GM10847 (cell line): Measurements from ENCODE around the gene GPR12.

ENCODE experiments used
- POLR2A ChIP-seq: IDR thresholded peaks from 2 replicates; pipeline ENCODE4 v1.6.1; 2011; ENCODE audit not compliant: insufficient read length; ENCODE audit errors: extremely low read depth

GPR12 gene, protein sequence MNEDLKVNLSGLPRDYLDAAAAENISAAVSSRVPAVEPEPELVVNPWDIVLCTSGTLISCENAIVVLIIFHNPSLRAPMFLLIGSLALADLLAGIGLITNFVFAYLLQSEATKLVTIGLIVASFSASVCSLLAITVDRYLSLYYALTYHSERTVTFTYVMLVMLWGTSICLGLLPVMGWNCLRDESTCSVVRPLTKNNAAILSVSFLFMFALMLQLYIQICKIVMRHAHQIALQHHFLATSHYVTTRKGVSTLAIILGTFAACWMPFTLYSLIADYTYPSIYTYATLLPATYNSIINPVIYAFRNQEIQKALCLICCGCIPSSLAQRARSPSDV

DNA sequence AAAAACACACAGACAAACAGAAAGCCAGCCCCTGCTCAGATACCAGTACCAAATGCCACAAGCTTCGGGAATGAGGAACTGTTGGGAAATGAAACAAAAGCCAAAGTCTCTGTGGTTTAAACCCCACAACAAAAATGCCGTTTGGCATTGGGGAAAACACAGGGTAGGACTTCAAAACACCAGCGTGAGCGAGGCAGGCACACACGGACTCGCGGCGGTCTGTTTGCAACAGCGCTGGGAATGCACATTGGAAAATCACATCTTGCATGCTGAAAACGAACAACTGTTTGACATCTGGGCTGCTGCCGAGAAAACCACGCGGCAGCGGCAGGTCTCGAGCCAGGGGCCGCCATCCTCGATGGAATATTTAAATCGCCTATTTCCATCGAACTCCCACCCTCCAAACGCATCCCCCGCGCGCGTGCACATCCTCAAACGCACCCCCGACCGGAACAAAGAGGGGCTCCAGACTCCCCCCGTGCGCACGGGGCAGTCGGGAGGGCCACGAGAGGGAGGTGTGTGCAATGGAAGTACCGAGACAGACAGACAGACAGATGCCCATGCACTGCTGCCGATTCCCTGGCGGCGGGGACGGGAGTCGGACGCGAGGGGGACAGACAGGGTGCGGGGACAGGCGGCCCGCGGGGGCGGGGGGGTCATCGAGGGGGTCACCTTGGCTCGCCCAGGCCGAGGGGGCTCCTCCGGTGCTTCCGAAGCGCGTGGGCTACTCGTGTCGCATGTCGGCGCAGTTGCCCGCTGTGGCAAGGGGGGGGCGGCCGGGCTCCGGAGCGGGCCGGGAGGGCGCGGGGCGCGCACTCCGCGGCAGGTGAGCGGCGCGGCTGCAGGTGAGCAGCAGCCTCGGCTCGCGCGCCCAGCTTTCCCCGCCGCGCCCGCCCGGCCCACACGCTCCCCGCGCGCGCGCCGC lies at the start of gene GPR12:
Gene GPR12 (minus strand): TSS at position 880 of the 925 bp plus-strand sequence. CDS start 959 bp downstream, outside the sequence.
- no peak for TF ChIP-seq POLR2A

DNA sequence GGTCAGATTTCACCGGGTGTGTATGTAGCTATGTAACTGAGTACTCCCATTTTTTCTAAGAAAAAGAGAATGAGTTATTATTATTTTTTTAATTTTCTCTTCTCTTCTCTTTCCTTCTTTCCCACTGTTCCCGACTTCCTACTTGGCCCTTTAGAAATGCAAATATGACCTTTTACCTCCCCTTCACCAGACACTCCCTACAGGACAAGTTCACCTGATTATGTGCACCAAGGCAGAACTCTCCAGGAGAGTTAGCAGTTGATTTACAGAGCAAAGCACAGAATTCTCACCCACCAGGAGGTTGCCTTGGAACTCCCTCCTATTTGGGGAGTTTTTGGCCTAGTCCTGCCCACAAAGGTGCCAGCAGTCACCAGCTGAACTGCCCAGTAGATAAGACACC lies 49.5 kb upstream of the GPR12 start:
- no peak for TF ChIP-seq POLR2A

DNA sequence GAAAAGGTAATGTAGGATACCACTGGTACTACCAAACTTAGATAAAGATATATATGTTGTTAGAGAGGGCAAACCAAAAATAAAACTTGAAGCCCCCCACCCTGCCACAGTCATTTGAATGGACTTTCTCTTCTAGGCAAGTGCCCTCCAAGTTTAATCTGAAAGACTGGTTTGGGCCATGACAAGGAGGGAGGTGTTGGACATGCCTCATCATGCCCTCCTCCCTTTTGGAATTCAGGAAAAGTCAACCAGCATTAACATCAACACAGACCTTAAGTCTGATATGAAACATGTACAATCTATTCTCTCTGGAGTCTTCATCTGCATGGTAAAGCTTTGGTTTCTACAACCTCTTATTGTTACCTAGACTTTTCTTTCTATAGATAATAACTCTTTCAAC lies 46.3 kb upstream of the GPR12 start:
- TF ChIP-seq POLR2A, result no peak

DNA sequence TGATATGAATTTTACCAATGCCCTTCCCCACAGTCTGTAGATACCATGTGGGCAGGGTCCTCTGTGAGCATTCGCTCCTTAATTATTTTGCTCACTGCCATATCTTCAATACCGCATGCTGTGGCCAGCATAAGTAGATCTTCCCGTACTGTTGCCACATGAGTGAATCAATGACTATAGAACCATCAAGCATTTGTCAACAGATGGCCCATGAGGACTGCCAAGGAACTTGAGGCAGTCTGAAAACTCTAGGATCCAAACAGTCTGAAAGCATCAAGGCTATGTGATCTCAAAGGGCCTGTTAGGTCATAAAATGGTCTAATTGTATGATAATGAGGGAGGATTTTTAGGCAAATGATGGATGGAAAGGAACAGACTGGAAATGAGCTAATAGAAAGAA lies 27.4 kb upstream of the GPR12 start:
- no peak for TF ChIP-seq POLR2A

DNA sequence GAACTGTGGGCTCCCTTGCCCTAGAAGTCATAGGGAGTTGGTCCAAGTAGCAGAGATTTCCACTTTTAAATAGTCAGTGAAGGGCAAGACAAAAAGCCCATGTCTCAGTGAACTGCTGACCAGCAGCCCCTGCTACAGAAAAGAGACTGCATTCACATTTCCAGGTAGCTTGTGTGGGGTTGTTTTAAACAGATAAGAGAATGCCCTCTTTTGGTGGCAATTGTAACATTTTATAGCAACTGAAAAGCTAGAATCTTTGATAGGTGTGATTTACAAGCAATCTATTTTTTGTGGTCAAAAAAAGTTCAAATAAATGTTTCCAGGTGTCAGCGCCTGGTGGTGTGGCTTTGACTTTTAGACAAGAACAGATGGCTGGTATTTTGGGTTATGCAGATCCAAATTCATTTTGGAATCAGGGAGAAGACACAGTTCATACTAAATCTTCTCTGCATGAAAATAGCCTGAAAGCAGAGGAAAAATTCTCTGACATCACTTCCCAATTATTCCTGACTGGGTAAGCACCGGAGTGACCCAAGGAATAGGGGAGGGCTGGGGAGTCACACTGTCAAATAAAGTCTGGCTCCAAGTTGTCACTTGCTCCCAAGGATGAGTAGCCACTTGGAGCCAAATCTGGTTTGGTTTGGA lies 26.2 kb upstream of the GPR12 start:
- no peak for TF ChIP-seq POLR2A

DNA sequence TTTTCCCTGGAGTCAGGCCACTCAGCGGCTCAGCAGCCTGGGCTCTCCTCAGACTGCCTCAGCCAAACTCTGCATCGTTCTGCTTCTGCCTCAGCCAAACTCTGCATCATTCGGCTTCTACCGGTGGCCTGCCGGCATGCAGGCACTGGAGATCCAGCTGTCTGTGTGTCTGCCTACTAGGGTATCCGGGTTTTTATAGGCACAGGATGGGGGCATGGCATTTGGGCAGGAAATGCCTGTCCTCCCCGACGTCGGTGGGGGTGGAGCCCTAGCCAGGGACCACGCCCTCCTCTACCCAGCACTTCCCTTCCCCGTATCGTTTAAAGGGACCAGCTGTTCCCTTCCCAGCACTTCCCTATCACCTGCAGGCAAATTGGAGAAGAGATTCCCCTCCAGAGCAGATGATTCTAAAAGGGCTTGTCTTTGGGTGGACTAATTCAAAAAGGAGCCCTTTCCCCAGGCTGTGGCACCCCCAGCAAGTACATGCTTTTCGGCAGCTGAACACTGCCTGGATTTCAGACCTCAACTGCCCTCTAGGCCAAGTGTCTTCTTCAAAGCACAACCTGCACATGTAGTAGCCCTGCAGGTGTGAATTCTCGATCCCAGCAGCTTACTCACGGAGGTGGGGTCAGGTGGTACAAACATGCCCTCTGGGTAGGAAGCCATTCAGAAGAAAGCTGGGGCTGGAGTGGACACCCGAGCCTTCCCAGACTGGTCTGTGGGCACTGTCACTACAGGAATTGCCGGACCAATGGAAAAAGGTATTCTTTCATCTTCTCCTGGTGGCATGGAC lies 25.4 kb upstream of the GPR12 start:
- TF ChIP-seq POLR2A, result no peak

DNA sequence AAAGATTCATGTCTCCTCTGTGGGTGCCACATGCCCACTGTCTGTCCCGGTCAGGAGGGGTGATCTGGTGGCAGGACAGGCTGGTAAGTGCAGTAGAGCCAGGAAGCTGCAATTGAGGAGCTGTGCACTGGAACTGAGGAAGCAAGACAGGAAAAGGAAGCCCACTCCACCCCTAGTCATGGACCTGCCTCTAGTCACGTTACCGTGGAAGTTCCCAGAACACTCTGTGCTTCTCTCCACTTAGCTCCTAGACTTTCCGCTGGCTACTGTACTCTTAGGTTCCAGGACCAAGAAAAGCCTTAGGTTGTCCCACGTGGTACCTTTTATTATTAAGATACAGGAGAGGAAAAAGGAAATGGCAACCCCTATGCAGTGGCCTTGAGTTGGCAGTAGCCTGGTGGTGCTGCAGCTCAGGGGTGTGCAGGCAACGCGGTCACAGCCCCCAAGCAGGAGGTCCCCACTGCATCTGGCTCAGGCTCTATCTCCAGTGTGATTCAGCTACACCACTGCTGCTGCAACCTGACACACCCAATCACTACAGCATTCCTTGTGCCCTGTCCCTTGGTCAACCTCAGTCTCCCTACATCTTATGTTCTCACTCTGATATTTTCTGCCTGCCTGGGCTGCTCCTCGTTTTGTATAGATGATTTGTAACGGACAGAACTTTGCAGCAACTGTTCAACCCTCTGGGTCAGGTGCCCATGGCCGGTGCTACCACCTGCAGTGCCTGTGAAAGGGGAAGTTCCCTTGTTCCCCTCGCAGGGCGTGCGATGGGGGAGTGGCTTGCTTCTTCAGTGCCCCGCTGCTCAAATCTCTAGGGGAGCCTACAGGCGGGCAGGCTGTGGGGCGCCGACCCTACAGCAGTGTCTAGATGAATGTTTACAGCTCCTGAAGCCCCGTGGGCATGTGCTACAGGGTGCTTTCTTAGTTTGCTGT lies 24.4 kb upstream of the GPR12 start:
- no peak for TF ChIP-seq POLR2A

DNA sequence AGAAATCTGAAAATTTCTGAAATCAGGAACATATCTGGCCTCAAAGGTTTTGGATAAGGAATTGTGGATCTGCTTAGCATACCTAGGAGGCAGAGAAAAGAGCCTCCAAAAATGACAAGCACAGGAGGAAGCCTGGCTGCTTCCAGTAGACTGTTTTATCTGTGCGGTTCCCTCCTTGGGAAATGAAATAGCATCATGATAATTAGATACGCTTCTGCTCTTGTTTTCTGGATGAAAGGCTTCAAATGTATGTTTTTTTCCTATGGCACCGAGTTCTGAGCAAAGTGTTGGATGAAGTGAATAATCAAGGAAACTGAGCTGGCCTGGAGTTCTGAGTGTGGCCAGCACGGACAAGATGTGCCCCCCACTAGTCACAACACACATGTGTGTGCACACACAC lies 19.8 kb upstream of the GPR12 start:
- TF ChIP-seq POLR2A, result no peak

DNA sequence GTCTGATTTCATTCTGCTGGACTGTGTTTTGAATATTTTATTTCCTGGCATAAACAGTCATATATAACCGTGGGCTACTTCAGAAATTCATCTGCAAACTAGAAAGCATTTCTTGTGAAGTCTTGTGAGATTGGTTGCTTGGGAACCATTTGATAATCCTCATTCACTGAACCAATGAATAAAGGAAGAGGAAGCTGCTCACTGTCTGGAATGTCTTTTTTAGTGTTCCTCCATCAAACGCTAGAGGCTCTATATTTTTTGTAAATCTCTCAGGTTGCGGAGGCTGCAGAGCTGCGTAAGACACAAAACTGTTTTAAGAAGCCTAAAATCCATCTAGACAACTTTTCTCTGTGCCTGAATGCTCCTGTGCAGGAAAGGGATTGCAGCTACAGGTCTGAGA lies 18.7 kb upstream of the GPR12 start:
- TF ChIP-seq POLR2A, result no peak

DNA sequence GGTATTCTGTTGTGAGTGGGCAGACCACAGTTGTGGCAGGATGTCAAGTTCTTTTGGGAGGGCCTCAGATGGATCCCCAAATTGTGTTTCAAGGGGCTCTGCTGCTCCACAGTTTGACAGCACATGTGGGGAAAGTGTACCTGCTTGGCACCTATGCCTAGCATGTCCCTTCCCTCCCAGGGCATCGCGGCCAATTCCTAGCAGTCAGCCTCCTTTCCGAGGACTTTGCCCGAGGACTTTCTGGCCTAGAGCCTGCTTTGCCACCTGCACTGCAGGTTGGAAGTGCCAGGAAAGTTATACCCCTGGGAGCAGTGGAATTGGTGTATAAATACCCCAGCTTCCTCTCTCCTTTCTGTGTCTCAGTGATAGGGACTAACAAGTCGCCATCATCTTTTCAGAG lies 11.9 kb upstream of the GPR12 start:
- TF ChIP-seq POLR2A, result no peak

DNA sequence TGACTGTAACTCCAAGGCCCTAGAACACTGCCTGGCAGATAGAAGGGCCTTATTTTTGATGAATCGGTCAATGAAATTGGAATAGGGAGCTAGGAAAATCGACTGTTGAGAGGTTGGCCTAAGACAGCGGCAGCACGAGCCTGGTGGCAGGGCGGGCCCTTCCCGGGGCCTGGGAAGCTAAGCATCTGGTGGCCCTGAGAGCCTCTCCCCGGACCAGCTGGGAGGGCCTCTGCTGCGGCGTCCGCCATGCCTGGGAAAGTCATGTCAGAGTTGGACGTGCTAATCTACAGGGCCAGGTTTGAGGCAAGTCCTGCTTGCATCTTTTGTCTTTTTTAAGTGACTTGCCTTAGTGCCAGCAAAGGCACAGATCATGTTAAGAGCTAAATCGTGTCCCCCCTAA lies 11.2 kb upstream of the GPR12 start:
- no peak for TF ChIP-seq POLR2A

DNA sequence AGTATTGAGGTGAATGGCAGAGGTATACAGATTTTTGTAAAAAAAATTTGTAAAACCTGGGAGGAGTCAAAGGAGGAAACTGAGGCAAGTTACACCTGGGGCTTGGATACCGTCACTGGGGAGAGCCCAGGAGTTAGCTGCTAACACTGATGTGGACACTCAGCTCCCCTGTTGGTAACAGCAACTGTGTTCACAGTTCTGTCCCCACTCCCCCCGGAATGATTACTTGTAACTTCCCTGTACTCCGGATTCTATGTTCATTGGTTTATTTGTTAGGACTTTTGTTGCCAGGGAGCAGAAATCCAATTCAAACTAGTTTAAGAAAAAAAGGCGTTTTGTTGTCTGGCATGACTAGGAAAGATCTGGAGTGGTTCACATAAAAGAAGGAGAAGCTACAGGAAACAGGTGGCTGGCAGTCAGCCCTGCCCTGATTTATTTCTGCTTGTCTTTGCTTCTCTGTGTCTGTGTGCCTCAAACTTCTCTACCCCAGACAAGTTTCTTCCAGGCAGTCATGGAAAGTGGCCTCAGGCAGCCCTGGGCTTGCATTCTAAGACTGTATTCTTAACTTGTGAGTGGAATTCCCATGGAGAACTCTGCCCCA lies 2.3 kb upstream of the GPR12 start:
- TF ChIP-seq POLR2A, result no peak

DNA sequence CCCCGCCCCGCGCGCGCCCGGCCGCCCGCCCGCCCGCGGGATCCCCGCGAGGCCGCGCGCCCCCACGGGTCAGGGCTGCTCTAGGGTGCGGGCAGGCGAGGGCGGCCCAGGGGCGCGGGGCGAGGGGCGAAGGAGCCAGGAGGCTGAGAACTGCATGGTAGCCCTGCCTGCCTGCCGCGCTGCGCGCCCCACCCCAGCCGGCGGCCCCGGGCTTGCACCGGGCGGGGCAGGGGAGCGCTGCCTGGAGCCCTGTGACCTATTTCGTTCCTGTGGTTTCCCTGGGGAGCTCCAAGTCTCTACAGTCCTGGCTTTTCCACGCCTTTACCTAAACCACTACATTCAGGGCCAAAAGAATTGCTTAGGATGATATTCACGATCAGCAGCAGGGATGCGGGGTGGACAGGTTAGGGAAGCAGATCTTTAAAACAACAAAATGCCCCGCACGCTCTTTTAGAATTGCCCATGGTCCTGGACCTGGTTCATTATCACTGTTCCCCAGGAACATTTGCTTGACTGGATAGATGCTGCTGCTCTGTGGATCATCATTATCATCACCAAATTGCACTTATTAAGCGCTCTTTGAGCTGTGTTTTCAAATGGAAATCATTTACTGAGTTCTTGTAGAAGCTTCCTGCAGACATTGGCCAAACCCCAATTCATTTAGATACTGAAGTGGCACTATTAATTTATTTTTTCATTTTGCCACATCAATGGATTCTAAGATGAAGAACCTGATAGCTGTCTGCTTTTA lies 421 bp upstream of the GPR12 start:
- no peak for TF ChIP-seq POLR2A
